Measurements from ENCODE around the gene DCP1B. TPM values are rescaled to one million over a fixed set of nuclear protein-coding genes. Genes with fewer than 3 reads are reported as not detected.

Gene DCP1B
- polyA plus RNA-seq, 10 donors = 9.1 to 14.6 (median 12.1) TPM

- no peak for DNase-seq
Observed at GRCh38 chr12:1935700-1936378, 68.4 kb downstream of the DCP1B start.

- no peak for DNase-seq
Observed at GRCh38 chr12:1935242-1935641, 69.0 kb downstream of the DCP1B start.

- no peak for DNase-seq
Observed at GRCh38 chr12:1934831-1935230, 69.4 kb downstream of the DCP1B start.

- DNase-seq = no peak
Observed at GRCh38 chr12:1934068-1934467, 70.2 kb downstream of the DCP1B start.

GRCh38 chr12:1933342-1934051 lies 70.8 kb downstream of the DCP1B start:
- no peak for DNase-seq

GRCh38 chr12:1932264-1932777 lies 71.9 kb downstream of the DCP1B start:
- DNase-seq = no peak

GRCh38 chr12:1931642-1932041 lies 72.6 kb downstream of the DCP1B start:
- no peak for DNase-seq

- DNase-seq = no peak
Observed at GRCh38 chr12:1930803-1931597, 73.3 kb downstream of the DCP1B start.

GRCh38 chr12:1929985-1930802 lies 74.1 kb downstream of the DCP1B start:
- DNase-seq = no peak

GRCh38 chr12:1929241-1929984 lies 74.8 kb downstream of the DCP1B start:
- no peak for DNase-seq

- no peak for DNase-seq
Observed at GRCh38 chr12:1928439-1929121, 75.7 kb downstream of the DCP1B start.

GRCh38 chr12:1927751-1928351 lies 76.4 kb downstream of the DCP1B start:
- no peak for DNase-seq

GRCh38 chr12:1927051-1927680 lies 77.1 kb downstream of the DCP1B start:
- DNase-seq = no peak

GRCh38 chr12:1926251-1926657 lies 78.0 kb downstream of the DCP1B start:
- DNase-seq = no peak

- no peak for DNase-seq
Observed at GRCh38 chr12:1925684-1926006, 78.6 kb downstream of the DCP1B start.

GRCh38 chr12:1924996-1925683 lies 79.1 kb downstream of the DCP1B start:
- no peak for DNase-seq

GRCh38 chr12:1922985-1923384 lies 81.3 kb downstream of the DCP1B start:
- DNase-seq = no peak

- no peak for DNase-seq
Observed at GRCh38 chr12:1922075-1922709, 82.1 kb downstream of the DCP1B start.

Measured in muscle of back (tissue), 11 donors.